ENCODE measurements around the gene LIMCH1. TPM values are rescaled to one million over a fixed set of nuclear protein-coding genes. Genes with fewer than 3 reads are reported as not detected.
A peak's percentile ranks its signal among the peaks of the same experiment; 100 is the strongest.

Gene LIMCH1
- total and polyA plus RNA-seq, 2 of the 8 experiments (the other 6 are each of a cell fraction or from before 2014, with no cell fraction given): 2.7 to 3.0 TPM

- no peaks in the 10 kb centered on the region for H3K9me3 ChIP-seq (ENCODE audit: insufficient read depth in 2 of 2, low read depth in 1 of 2, low read length in 1 of 2)
- H3K18ac ChIP-seq (ENCODE audit: extremely low read depth, low read length): no peak overlapping the region
- H3K56ac ChIP-seq (replicated peaks; ENCODE audit: insufficient read length, low read depth, low read length): no peak overlapping the region
- H2BK15ac ChIP-seq (ENCODE audit: low read length): no peak overlapping the region
- H2BK120ac ChIP-seq (replicated peaks; ENCODE audit: low read depth, low read length): no peak overlapping the region
- H2AK5ac ChIP-seq (ENCODE audit: low read depth, low read length): no peak overlapping the region
- H3K23ac ChIP-seq (ENCODE audit: insufficient read length): no peak overlapping the region
- POLR2A ChIA-PET (ENCODE audit: partially characterized antibody): no interaction called here
- H3K9ac ChIP-seq (replicated peaks in 1 of 4; ENCODE audit: extremely low read depth in 1 of 4, low read depth in 3 of 4, low read length in 3 of 4): no peak overlapping the region
- CTCF ChIA-PET (ENCODE audit: partially characterized antibody): interaction anchor here (0.6 to 1.4 kb wide), 7 partner anchors 9 to 301 kb away, joined by 3 read pairs; no protein-coding TSS in a partner anchor
- no peaks in the 10 kb centered on the region for H3K79me2 ChIP-seq (ENCODE audit: control insufficient read depth in 1 of 2, insufficient read depth in 2 of 2, low read length in 2 of 2)
- peak; percentile 29 to 45 (median 36); a peak in 3 of 4 replicates for TF ChIP-seq CTCF (IDR thresholded peaks at IDR 0.05; ENCODE audit: control extremely low read depth in 1 of 3, insufficient read depth in 1 of 3, low read depth in 1 of 3, low read length in 3 of 3)
- TF ChIP-seq ATF3 (IDR thresholded peaks at IDR 0.05; ENCODE audit: insufficient read depth, low read depth, low read length): 0 out of 2 replicates have a peak, but pooled peaks have one; percentile 7
- TF ChIP-seq NRF1 (IDR thresholded peaks at IDR 0.05; ENCODE audit: low read depth, low read length): no peak
- no peak for TF ChIP-seq EGR1 (IDR thresholded peaks at IDR 0.05; ENCODE audit: borderline replicate concordance, low read depth, low read length)
- no peak for TF ChIP-seq KDM5A (IDR thresholded peaks at IDR 0.05; ENCODE audit: low read length)
- TF ChIP-seq RAD21 (IDR thresholded peaks at IDR 0.05 in 1 of 2, conservative IDR thresholded peaks at IDR 0.05 in 1 of 2; ENCODE audit: low read depth in 2 of 2, low read length in 2 of 2): peak; percentile 41 to 55; a peak in 3 of 4 replicates
- 0 out of 2 replicates have a peak, but pooled peaks have one; percentile 12 for TF ChIP-seq CHD2 (IDR thresholded peaks at IDR 0.05; ENCODE audit: low read length)
- TF ChIP-seq KDM1A (IDR thresholded peaks at IDR 0.05; ENCODE audit: borderline replicate concordance, low read length): 0 out of 2 replicates have a peak, but pooled peaks have one; percentile 37
- H3K27ac ChIP-seq (ENCODE audit: low read depth, low read length): no peak overlapping the region
- H3K27me3 ChIP-seq (replicated peaks in 1 of 4; ENCODE audit: control insufficient read depth in 3 of 4, extremely low read depth in 1 of 4, insufficient read depth in 3 of 4, low read length in 3 of 4): peaks cover 0 to under 1% (median 0%) of the 10 kb centered on the region in 4 experiments; a peak in 2 of 7 replicates
- no peaks in the 10 kb centered on the region for H3K23me2 ChIP-seq (ENCODE audit: low read depth, low read length)
- no peak overlapping the region for H2BK20ac ChIP-seq (ENCODE audit: low read length)
- 58% methylated on average over 16 of the region's 16 CpGs; no CpG with 5 or more reads in 1 of the 2 experiments for WGBS, 2 experiments (ENCODE audit: extremely low coverage in 1 of 2, insufficient coverage in 1 of 2, insufficient read length in 1 of 2, insufficient replicate concordance in 2 of 2, low coverage in 1 of 2, low lambda C conversion rate in 2 of 2, missing lambda C conversion rate in 1 of 2)
- H2BK5ac ChIP-seq (ENCODE audit: low read depth, low read length): no peak overlapping the region
- H4K8ac ChIP-seq (ENCODE audit: extremely low read depth, insufficient read depth, low read length): no peak overlapping the region
- peak overlapping the region in 1 of 2 experiments; percentile 31; a peak in 1 of 4 replicates for H3K4me2 ChIP-seq (ENCODE audit: insufficient read depth in 1 of 2, low read depth in 2 of 2, low read length in 2 of 2)
- peaks cover 7 to 16% (median 12%) of the 10 kb centered on the region in 4 experiments for H3K4me1 ChIP-seq (replicated peaks in 1 of 4; ENCODE audit: control insufficient read depth in 3 of 4, insufficient read depth in 4 of 4, low read length in 3 of 4)
- no peak overlapping the region for H2AFZ ChIP-seq (ENCODE audit: low read length)
- FAIRE-seq: no peak
- no peak overlapping the region for H3K14ac ChIP-seq (ENCODE audit: insufficient read length)
- H3K79me1 ChIP-seq (ENCODE audit: low read depth, low read length): no peaks in the 10 kb centered on the region
- H3K4ac ChIP-seq (replicated peaks; ENCODE audit: insufficient read length, low read depth, low read length): no peak overlapping the region
- peak in 1 of 2 experiments; percentile 59 for DNase-seq (ENCODE audit: low read depth in 1 of 2, low spot score in 2 of 2)
- no peak overlapping the region for H3K4me3 ChIP-seq (ENCODE audit: extremely low read depth in 1 of 4, insufficient read depth in 2 of 4, low read depth in 3 of 4, low read length in 4 of 4)
- 0 out of 2 replicates have a peak overlapping the region, but pooled peaks have one; percentile 0 for H2BK12ac ChIP-seq (ENCODE audit: low read depth, low read length)
- no peaks in the 10 kb centered on the region for H4K20me1 ChIP-seq (replicated peaks in 1 of 2; ENCODE audit: control insufficient read depth in 1 of 2, insufficient read depth in 2 of 2, low read length in 2 of 2)
- H4K5ac ChIP-seq (ENCODE audit: insufficient read length, low read depth, low read length): no peak overlapping the region
- no peak overlapping the region for H4K91ac ChIP-seq (replicated peaks; ENCODE audit: insufficient read length, low read length)
- no peaks in the 10 kb centered on the region for H3K36me3 ChIP-seq (ENCODE audit: control insufficient read depth in 2 of 4, insufficient read depth in 4 of 4, low read length in 3 of 4)
Measured at GRCh38 chr4:41619161-41619560, 81.2 kb downstream of the LIMCH1 start.
